ENCODE data around the gene DNAJC16.

The DNAJC16 gene

DNA sequence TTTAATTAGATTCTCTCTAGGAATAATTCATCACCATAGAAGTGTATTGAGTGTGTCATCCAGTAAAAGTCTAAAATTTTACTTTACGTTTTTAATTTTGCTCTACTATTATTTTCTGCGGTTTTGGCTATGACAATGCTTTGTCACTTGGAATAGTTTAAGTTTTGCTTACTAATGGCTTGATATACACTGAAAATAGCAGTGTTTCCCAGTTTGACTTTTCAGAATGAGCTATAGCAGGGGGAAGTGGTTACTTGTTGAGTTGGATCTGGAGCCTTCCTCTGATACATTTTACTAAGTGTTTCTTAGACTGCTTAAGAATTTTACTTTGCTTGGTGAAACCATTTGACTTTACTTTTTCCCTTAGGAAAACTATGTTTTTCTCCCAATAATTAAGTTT is 5.0 kb downstream of the DNAJC16 start:
- TF ChIP-seq, protein P1, sequence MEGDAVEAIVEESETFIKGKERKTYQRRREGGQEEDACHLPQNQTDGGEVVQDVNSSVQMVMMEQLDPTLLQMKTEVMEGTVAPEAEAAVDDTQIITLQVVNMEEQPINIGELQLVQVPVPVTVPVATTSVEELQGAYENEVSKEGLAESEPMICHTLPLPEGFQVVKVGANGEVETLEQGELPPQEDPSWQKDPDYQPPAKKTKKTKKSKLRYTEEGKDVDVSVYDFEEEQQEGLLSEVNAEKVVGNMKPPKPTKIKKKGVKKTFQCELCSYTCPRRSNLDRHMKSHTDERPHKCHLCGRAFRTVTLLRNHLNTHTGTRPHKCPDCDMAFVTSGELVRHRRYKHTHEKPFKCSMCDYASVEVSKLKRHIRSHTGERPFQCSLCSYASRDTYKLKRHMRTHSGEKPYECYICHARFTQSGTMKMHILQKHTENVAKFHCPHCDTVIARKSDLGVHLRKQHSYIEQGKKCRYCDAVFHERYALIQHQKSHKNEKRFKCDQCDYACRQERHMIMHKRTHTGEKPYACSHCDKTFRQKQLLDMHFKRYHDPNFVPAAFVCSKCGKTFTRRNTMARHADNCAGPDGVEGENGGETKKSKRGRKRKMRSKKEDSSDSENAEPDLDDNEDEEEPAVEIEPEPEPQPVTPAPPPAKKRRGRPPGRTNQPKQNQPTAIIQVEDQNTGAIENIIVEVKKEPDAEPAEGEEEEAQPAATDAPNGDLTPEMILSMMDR (IDR thresholded peaks at IDR 0.05; ENCODE audit: extremely low read depth, missing control alignments): no peak
- DNase-seq (ENCODE audit: low spot score): no peak

DNA sequence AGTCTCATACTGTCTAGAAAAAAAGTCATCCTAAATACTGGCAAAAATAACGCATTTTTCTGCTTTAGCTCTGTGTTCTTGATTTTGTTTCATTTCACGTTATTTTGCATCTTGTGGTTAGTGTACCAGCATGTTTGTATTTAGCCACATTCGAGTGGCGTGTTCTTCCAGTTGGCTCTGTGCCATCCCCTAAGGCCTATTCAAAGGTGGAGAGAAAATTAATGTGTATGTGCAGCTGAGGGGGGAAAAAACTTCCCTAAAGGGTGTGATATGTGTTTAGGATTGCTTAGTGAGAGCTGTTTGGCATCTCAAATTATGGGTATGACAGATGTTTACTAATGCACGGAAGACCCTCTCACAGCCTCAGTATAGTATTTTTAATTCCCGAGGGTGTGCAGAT is 12.1 kb downstream of the DNAJC16 start:
- TF ChIP-seq, protein P1 (IDR thresholded peaks at IDR 0.05; ENCODE audit: extremely low read depth, missing control alignments): no peak
- DNase-seq (ENCODE audit: low spot score): no peak

DNA sequence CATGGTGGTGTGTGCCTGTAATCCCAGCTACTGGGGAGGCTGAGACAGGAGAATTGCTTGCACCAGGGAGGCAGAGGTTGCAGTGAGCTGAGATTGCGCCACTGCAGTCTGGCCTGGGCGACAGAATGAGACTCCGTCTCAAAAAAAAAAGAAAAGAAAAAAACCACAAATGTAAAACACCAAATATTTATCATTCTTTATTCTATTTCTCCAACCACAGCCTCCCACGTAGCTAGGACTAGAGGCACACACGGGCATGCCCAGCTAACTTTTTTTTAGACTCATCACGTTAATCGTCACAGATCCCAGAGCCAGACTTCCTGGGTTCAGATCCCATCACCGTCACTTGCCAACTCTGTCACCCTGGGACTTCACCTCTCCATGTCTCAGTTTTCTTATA is 13.5 kb downstream of the DNAJC16 start:
- no peak for DNase-seq (ENCODE audit: low spot score)
- TF ChIP-seq, protein P1 (IDR thresholded peaks at IDR 0.05; ENCODE audit: extremely low read depth, missing control alignments): no peak

DNA sequence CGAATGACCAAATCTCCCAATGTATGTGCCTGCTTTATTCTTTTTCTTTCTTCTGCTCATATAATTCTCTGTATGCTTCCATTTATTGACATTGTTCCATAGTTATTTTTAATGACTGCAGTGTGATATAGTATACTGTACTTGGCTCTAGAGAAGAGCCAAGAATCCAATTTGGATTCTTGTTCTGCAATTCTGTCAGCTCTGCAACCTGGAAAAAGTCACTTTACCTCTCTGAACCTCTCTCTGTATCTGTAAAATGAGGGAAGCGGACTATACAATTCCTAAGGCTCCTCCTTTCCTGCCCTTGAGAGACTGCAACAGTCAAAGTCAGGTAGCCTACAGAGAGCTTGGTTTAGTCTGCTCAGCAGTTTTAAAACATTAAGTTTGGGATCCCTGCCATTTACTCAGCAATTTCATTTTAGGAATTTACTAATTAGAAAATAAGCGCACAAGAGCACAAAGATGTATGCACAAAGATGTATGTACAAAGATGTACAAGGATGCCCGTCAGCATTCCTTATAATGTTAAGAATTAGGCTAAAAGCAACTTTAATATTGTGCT is 14.7 kb downstream of the DNAJC16 start:
- DNase-seq (ENCODE audit: low spot score): no peak
- TF ChIP-seq, protein P1 (IDR thresholded peaks at IDR 0.05; ENCODE audit: extremely low read depth, missing control alignments): no peak

DNA sequence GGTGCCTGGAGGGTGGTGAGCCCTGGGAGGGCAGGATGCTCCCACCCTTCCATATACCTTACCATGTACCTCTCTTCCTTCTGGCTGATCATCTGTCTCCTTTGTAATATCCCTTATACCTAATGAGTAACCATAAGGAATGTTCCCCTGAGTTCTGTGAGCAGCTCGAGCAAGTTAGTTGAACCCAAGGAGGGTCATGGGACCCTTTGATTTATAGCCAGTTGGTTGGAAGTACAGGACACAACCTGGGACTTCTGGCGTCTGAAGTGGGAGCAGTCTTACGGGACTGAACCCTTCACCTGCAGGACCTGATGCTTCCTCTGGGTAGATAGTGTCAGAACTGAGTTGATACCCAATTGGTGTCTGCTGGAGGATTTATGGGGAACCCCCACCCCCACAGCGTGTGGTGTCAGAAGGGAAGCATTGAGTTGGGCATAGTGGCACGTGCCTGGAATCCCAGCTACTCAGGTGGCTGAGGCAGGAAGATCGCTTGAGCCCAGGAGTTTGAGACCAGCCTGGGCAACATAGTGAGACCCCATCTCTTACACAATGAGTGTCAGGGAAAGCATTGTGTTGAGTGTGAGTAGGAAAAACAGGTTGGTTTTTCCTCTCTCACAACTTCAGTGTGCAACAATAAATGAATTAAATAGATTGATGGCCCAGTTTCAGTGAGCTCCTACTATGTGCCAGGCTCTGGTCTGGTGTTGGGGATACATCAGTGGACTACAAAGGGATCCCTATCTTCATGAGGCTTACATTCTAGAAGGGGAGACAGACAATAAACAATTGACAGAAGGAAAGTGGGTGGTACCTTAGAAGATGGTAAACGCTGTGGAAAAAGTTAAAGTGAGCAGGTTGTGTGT is 16.0 kb downstream of the DNAJC16 start:
- DNase-seq (ENCODE audit: low spot score): no peak
- TF ChIP-seq, protein P1 (IDR thresholded peaks at IDR 0.05; ENCODE audit: extremely low read depth, missing control alignments): no peak

DNA sequence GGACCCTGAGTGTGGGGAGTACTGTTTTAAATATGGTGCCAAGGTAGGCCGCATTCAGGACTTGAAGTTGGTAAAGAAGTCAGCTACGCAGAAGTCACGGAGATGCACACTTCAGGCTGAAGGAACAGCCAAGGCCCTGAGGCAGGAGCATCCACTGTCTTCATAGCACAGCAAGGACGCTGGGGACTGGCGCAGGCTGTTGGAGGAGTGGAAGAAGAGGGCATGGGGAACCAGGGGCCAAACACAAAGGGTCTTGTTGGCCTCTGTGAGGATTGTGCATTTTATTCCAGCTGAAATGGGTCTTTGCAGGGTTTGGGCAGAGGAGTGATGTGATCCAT is 16.6 kb downstream of the DNAJC16 start:
- TF ChIP-seq, protein P1 (IDR thresholded peaks at IDR 0.05; ENCODE audit: extremely low read depth, missing control alignments): no peak
- DNase-seq (ENCODE audit: low spot score): no peak

All from GM20000 (cell line).